Keratinocyte (primary cell): ENCODE data around the gene CERS1.

ENCODE experiments used
- EZH2 ChIP-seq: IDR thresholded peaks from one replicate; pipeline ENCODE4 v1.6.1; 2012; ENCODE audit warnings: inconsistent platforms, mild to moderate bottlenecking, low read length, moderate library complexity
- TF ChIP-seq, protein P1 (sequence below), 3 experiments: IDR thresholded peaks in 1 of 3; conservative IDR thresholded peaks in 1 of 3; optimal IDR thresholded peaks in 1 of 3; 2 replicates in 2 of 3; 3 replicates in 1 of 3; pipeline versions ENCODE3 to v1.5.1; 2011; ENCODE audit warnings: low read length in 3 of 3, mild to moderate bottlenecking in 3 of 3, moderate library complexity in 2 of 3, control low read depth in 1 of 3, inconsistent platforms in 1 of 3; ENCODE audit not compliant: insufficient read depth in 2 of 3; ENCODE audit errors: extremely low read depth in 1 of 3

DNA sequence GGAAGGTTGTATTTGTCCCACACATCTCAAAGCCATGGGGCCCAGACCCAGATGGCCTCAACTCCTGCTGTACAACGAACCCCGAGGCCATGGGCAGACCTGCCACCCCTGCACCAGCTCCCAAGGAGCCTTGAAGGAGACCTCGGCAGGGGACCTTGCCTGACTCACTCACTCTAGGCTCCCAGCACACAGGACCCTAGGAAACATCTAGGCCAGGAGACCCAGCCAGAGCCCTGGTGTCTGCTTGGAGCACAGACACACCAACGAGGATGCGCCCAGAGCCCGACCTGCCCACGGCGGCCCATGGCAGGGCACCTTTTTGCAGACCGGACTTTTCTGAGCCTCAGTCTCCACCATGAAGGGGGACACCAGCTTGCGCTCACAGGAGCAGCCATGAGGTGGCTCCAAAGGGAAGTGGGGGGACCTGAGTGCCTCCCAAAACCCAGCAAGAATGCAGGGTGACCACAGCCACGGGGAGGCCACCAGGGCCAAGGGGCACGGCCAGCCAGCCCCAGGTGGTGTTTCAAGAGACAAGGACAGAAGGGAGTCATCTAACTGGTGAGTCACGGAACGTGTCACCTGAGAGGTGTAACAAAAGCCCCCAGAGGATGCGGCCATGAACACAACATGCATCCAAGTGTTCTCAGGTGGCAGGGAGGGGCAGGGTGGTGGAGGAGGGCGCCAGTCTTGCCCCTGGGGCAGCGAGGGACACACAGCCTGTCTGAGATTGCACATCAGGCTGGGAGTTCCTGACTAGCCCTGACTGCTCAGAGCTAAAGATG lies 4.9 kb upstream of the CERS1 start:
- TF ChIP-seq, protein P1, sequence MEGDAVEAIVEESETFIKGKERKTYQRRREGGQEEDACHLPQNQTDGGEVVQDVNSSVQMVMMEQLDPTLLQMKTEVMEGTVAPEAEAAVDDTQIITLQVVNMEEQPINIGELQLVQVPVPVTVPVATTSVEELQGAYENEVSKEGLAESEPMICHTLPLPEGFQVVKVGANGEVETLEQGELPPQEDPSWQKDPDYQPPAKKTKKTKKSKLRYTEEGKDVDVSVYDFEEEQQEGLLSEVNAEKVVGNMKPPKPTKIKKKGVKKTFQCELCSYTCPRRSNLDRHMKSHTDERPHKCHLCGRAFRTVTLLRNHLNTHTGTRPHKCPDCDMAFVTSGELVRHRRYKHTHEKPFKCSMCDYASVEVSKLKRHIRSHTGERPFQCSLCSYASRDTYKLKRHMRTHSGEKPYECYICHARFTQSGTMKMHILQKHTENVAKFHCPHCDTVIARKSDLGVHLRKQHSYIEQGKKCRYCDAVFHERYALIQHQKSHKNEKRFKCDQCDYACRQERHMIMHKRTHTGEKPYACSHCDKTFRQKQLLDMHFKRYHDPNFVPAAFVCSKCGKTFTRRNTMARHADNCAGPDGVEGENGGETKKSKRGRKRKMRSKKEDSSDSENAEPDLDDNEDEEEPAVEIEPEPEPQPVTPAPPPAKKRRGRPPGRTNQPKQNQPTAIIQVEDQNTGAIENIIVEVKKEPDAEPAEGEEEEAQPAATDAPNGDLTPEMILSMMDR (optimal IDR thresholded peaks at IDR 0.05 in 1 of 3, IDR thresholded peaks at IDR 0.05 in 1 of 3, conservative IDR thresholded peaks at IDR 0.05 in 1 of 3; ENCODE audit: extremely low read depth in 1 of 3, insufficient read depth in 2 of 3, low read length in 3 of 3): no peak
- TF ChIP-seq EZH2: no peak
